UCSD-AML1 (cell line): Measurements from ENCODE around the gene VEGFA.
A peak's percentile ranks its signal among the peaks of the same experiment; 100 is the strongest.

Source experiments
- DNase-seq: peaks from one replicate; lab custom pipeline; 2025; ENCODE audit not compliant: unreplicated experiment; lab: John Stamatoyannopoulos, UW

Gene VEGFA

DNA sequence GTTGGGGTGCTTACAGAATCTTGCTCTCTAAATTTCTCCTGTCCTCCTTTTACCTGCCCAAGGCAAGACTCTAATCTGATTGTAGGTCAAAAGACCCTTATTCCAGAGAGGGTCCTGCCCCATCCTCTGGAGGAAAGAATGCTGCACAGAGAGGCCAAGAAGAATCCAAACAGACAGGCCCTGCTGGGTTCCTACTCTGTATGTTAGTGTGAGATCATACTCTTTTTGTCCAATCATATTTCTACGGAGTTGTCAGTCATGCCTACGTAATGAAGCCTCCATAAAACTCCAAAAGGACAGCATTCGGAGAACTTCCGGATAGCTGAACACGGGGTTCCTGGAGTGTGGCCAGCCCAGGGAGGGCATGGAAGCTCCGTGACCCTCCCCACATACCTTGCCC lies 50.5 kb downstream of the VEGFA start:
- DNase-seq = no peak

DNA sequence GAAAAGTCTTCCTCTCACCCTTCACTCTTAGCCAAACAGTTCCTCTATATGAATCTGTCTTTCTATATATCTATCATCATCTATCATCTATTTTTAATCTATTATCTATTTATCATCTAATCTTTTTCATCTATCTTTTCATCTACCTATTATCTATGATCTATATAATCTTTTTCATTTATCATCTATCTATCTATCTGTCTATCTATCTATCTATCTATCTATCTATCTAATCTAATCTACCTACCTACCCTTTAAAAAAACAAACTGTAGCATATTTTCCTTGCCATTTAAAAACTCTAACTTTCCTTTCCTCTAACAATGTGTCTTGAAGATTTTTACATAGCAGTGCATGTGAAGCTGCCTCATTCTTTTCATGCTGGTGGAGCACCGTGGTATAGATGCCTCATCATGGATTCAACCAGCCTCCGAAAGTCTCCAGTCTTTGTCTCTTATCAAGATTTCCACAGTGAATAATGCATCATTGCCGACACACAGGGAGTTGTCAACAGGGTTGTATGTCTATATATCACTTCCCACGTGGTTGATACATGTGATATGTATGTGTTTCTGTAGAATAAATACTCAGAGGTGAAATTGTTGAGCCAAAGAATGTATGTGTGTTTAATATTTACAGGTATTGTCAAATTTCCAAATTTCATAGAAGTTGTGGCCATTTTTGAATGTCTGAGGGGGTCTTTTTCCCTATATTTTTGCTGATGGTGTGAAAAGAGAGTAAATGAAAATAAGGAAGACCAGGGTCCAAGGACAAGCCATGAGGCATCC lies 51.3 kb downstream of the VEGFA start:
- DNase-seq = no peak

DNA sequence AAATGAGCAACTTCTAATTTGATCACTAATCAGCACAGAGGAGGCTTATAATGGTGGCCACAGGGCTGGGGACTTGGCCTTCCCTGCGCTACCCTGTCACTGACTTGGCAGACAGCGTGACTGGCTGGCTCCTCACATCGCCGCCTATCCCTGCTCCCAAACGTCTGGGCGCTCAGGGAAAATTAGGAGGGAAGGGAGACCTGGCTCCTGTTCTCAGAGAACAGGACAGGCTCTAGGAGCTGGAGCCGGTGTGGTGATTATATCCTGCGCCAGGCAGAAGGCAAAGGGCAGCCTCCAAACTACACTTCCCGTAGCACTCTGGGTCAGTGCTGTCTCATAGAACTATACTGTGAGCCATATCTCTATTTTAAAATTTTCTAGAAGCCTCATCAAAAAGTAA lies 53.4 kb downstream of the VEGFA start:
- no peak for DNase-seq

DNA sequence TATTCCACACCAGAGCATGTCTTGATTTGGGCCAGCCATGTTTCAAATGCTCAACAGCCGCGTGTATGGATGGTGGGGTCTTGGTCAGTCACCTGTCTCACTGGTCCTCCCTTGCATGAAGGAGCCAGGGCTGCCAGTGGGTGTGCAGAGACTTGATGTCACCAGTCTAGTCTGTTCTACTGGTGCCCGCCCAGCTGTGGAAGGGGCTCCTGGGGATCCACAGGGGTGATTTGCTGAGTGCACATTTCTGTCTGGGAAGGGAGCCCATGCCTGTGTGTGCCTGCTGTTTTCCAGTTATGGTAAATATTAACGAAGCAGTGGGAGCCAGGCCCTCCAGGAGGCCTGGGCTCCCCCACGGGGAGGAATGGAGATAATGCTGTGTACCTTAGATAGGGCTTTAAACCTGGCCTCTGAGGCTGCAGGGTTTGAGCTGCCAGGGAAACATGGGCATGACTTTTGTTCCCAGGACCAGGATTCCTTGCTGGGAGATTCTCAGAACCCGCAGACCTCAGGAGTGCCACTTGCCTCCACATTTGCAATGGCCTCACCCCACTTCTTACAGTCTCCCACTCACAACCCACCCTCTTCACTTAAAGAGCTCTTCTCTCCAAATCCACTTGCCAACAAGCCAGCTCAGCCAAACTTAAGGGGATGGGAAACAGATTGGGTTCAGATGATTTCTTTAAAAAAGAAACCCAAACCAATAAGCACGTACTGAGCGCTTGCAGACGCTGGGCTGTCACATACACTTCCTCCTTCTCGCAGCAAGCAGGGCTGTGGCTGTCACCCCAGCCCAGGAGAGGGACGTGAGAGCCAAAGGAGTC lies 54.1 kb downstream of the VEGFA start:
- peak; percentile 40 for DNase-seq

DNA sequence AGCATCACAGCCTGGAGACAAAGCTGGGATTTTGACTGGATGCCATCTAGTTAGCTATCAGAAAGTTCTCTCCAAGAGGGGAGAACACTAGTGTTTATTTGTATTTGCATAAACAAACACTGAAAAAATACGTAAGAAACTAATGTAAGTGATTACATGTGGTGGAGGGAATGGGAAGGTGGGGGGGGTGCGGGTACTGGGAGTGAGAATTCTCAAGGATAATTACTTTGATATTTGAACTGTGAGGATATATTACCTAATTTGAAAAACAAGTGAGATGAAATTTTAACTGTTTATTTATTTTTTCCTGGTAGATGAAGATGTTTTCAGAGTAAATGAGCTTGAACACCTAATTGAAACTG lies 54.7 kb downstream of the VEGFA start:
- DNase-seq = no peak

DNA sequence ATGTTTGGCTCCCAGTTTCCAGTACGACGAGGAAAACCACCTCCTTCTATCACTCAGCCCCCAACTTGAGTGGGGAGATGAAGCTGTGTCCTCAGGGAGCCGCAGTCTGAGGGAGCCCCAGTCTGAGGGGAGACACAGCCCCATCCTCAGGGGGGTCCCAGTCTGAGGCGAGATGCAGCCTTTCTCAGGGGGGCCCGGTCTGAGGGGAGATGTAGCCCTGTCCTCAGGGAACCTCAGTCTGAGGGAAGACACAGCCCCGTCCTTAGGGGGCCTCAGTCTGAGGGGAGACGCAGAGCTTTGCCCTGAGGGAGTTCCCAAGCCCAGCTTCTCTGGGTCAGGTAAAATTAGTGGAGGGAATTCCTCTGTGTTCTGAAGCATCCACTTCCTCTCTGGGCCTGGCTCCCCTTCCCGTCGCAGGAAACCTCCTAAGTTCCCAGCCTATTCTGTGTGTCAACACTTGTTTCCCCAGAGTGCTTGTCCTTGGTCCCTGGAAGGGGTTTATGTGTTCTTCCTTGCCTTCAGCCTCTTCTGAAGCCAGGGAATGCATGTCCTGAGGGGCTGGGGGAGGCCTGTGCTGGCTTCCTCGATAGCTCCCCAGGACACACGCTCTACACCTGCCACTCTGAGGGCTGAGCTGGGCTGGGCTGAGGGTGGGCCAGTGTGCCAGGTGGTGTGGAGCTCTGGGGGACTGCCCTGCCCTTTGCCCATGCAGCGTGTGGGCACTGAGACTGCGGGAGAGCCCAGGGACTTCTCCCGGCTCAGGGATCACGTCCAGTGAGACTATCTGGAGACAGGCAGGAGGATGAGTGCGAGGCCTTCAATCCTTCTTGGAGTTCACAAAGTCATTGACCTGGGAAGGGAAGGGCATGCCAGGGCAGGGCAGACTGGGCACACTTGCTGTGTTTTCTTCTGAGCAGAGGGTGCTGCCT lies 55.4 kb downstream of the VEGFA start:
- no peak for DNase-seq

DNA sequence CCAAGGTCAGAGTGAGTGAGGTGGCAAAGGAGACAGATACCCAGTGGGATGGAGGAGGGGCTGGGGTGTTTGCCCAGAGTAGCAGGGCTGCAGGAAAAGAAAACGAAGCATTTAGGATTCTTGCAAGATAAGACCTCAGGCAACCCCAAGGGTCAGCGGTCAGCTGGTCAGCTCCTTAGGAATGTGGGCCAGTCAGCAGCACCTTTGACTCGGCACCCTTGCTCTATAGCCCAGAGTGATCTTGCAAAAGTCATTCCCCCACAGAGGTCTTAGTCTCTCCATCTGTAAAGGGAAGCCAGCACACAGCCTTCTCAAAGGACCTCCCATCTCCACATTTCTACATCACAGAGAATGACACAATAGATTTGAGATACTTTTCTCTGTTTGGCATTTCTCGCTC lies 56.7 kb downstream of the VEGFA start:
- DNase-seq = no peak

DNA sequence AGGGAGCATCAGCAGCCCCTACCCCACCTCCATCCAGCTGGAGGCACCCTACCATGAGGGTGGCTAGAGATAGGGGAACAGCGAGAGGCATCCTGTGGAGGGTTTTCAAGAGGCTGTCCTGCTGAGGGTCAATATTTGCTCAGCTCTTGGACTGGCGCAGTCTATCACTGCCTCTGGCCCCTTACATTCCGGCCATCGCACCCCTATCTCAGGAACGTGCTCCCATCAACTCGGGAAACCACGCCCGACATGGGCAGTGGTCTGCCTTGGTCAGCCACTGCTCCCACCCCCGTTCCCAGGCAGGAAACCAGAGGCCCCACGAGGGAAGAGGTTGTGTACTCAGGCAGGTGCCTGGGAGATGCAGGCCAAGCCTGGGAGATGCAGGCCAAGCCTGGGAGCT lies 57.9 kb downstream of the VEGFA start:
- DNase-seq = no peak

DNA sequence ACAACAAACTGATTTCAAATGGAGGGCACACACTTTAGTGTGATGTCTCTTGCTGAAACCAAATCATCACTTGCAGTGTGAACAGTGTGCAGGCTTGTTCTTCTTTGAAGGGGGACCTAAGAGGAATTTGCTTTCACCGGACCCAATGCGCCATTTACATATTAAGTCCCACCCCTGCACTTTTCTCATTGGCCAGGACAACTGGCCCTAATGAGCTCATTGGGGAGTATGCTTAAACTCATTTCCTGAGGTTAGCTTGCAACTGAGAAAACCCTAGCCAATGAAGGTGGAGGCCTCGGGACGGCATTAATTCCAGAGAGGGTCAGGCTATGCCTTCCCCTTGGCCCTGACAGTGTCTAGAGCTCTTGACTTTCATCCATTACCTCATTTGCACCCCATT lies 58.7 kb downstream of the VEGFA start:
- DNase-seq = no peak

DNA sequence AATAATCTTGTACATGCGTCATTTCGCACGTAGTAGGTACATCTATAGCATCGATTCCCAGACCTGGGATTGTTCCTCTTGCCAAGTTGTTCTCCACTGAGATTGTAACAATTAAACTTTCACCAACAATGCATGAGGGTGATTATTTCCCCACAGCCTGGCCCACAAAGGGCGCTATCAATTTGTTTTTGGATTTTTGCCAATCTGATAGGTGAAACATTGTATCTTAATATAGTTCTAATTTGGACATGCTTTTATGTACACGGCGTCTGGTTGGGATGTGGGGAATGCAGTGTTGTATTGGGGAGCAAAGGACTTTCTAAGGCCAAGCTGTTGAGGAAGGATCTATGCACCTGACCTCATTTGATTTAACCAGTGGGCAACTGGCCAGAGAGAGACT lies 59.5 kb downstream of the VEGFA start:
- DNase-seq = no peak

DNA sequence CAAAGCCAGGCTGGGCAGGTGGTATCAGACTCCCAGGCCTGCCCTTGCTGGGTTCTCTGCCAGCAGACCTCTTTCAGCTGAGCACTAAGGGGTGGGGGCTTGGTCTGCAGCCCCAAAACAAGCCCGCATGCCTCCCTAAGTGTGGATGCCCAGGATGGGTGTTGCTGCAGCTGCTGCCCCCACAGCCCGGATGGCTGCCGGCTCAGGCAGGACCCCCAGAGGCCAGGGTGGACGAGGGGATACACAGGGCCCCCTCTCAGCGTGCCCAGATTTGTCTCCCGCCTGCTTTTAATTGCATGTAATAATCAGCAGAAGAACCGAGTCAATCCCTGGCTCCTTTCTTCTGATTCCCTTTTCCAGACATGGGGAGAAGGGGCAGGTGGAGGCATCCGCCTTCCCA lies 60.8 kb downstream of the VEGFA start:
- DNase-seq = no peak

DNA sequence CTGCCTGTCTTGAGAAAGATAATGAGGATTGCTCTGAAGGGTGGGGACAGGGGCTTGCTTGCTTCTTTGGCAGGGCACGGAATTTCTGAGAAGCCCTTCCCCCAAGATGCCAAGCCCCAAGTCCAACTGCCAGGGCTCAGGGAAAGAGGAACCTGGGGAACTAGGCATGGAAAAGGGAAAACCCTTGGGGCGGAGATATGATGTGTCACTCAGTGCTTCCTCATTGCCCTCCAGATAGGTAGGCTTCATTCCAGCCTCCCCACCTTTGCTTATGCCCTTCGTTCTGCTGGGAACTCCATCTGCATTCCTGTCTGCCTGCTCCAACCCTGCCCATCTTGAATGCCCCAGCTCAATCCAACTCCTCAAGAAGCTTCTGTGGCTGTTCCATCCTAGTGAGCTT lies 61.2 kb downstream of the VEGFA start:
- DNase-seq = no peak

DNA sequence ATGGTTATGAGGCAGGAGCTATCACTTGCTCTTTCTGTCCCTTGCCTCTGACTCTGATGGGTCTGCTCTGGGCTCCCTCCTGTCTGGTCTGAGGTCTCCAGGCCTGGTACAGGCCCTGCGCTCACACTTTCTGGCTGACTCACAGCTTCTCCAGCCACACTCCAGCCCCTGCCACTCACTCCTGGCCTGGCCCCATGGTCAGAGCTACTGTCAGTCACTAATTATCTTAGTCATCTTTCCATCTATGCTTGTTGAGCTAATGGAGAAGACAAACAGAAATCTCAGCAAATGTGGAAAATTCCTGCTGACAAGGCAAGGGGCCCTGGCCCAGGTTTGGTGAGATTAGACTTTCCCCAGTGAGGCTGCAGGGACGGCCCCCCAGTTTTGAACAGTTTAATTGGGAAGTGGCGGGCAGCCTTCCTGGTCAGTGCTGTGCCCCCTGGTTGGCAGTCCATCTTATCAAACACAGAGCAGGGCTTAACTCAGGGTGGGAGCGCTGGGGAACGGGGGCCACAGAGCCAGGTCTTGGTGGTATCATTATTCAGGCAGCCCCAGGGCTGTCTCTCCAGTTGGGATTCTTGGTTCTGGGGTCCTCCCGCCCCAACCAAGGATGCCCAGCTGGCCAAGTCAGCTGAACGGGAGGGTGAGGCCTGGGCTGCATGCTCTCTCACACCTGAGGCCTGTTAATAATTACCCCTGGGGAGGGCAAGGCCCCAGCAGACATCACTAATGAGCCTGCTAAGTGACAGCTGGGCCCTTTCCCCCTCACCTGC lies 63.4 kb downstream of the VEGFA start:
- DNase-seq = no peak

DNA sequence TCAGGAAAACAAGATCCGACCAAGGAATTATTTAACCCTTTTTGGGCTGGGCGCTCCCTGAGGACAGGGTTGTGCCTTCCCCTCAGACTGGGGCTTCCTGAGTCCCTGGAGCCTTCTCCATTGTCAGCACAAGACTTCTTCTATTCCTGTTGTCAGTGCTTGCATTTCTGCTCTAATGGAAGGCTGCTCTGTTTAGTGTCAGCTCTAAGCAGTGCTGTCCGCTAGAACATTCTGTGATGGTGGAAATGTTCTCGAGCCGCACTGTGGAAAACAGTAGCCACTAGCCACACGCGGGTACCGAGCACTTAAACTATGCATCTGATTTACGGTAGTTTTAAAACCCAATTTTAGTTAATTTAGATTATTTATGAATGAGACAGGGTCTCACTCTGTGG lies 64.0 kb downstream of the VEGFA start:
- DNase-seq = no peak

DNA sequence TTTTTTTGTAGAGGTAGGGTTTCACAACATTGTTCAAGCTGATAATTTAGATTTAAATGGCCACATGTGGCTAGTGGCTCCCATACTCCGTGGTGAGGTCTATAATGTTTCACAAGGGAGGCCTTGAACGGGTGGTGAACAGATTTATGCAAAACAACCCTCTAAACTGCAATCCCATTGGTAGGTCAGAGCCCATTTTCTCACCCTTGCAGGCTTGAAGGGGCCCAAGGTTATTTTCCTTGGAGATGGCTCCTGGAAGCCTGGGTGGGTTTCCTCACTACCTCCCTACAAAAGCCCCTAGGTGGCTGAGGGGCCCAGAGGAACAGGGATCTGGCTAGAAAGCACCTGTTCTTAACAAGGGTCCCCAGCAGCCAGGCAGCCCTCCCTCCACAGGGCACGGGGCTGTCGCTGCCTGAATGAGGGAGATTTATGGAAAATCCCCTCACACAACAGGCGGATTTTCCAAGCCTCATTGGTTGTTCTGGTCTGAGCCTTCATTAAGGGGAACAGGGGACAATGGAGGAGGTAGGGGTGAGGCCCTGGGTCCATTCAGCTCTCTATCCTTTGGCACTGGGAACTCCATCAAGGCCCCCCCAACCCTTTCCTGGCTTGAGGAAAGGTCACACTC lies 64.6 kb downstream of the VEGFA start:
- no peak for DNase-seq

DNA sequence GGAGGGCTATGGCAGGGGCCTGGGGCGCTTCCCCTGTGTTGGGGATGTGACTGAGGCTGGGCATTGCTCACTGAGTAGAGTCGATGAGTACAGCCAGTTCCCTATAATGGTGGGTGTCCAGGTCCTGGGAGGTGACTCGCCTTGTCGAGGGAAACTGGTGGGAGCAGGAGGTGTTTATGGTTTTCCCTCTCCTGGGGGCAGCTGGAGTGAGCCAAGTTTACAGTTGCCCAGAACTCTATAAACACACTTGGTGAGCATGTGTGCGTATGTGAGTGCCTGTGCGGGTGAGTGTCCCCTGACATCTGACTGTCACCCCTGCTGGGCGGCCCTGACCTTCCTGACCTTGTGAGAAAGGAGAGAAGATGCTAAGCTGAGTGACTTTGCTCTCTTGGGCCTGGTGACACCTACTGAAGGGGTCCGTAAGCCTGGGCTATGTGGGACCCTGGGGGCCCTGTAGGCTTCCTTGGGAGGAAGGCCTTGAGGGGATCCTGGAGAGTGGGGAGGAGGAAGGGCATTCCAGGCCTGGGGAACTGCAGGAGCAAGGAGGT lies 65.9 kb downstream of the VEGFA start:
- no peak for DNase-seq
